DOHH2 (cell line): Measurements from ENCODE around the gene WWP2.

ENCODE experiments used
- H3F3A ChIP-seq: fragments of 200-600 bp; sonication (generic), shearing (Covaris generic); 2 replicates; pipeline ENCODE4 v1.6.0; 2016; ENCODE audit warnings: antibody characterized with exemption, mild to moderate bottlenecking; ENCODE audit not compliant: control insufficient read depth, insufficient read depth
- H3K27ac ChIP-seq: fragments of 200-600 bp; sonication (generic); 2 replicates; pipeline ENCODE4 v1.5.1; 2014; ENCODE audit warnings: low read depth, mild to moderate bottlenecking, low read length, moderate library complexity
- H3K27me3 ChIP-seq: fragments of 200-600 bp; sonication (generic); 2 replicates; pipeline ENCODE4 v1.6.1; 2014; ENCODE audit warnings: mild to moderate bottlenecking, low read length, mixed read lengths; ENCODE audit not compliant: control insufficient read depth
- H3K36me3 ChIP-seq: fragments of 200-600 bp; sonication (generic); 2 replicates; pipeline ENCODE4 v1.6.1; 2014; ENCODE audit warnings: mild to moderate bottlenecking, low read length, moderate library complexity, mixed read lengths; ENCODE audit not compliant: control insufficient read depth
- H3K4me1 ChIP-seq: fragments of 200-600 bp; sonication (generic); 2 replicates; pipeline ENCODE4 v1.6.1; 2014; ENCODE audit warnings: mild to moderate bottlenecking, low read length, mixed read lengths; ENCODE audit not compliant: control insufficient read depth
- H3K4me2 ChIP-seq: fragments of 200-600 bp; sonication (generic); 2 replicates; pipeline ENCODE4 v1.6.0; 2014; ENCODE audit warnings: mild to moderate bottlenecking, low read length, moderate library complexity
- H3K4me3 ChIP-seq: fragments of 200-600 bp; sonication (generic); 2 replicates; pipeline ENCODE4 v1.5.1; 2014; ENCODE audit warnings: mild to moderate bottlenecking, low read length, mixed read lengths
- H3K79me2 ChIP-seq: fragments of 200-600 bp; sonication (generic); 2 replicates; pipeline ENCODE4 v1.6.1; 2014; ENCODE audit warnings: mild to moderate bottlenecking, low read length, mixed read lengths; ENCODE audit not compliant: control insufficient read depth
- H3K9me2 ChIP-seq: fragments of 200-600 bp; sonication (generic); replicated peaks from 2 replicates; pipeline ENCODE4 v1.6.1; 2014; ENCODE audit warnings: mild to moderate bottlenecking, low read length, mixed read lengths; ENCODE audit not compliant: control insufficient read depth
- H3K9me3 ChIP-seq: fragments of 200-600 bp; sonication (generic); 2 replicates; pipeline ENCODE4 v1.6.1; 2014; ENCODE audit warnings: antibody characterized with exemption, low read length, mixed read lengths; ENCODE audit not compliant: control insufficient read depth, insufficient read depth
- H4K20me1 ChIP-seq: fragments of 200-600 bp; sonication (generic); 2 replicates; pipeline ENCODE4 v1.6.0; 2014; ENCODE audit warnings: low read depth, mild to moderate bottlenecking, antibody characterized with exemption, low read length, moderate library complexity; ENCODE audit not compliant: control insufficient read depth, insufficient read depth
- EZH2phosphoT487 ChIP-seq: fragments of 200-600 bp; sonication (generic); IDR thresholded peaks from 2 replicates; pipeline ENCODE4 v1.6.1; 2017; ENCODE audit warnings: borderline replicate concordance, mild to moderate bottlenecking, antibody characterized with exemption, low read length, moderate library complexity, mixed read lengths
- TF ChIP-seq, protein P1 (sequence below): fragments of 200-600 bp; sonication (generic); IDR thresholded peaks from one replicate; pipeline ENCODE4 v1.5.1; 2014; ENCODE audit warnings: antibody characterized with exemption, mild to moderate bottlenecking, low read depth, low read length; ENCODE audit not compliant: poor library complexity, severe bottlenecking

Gene WWP2

DNA sequence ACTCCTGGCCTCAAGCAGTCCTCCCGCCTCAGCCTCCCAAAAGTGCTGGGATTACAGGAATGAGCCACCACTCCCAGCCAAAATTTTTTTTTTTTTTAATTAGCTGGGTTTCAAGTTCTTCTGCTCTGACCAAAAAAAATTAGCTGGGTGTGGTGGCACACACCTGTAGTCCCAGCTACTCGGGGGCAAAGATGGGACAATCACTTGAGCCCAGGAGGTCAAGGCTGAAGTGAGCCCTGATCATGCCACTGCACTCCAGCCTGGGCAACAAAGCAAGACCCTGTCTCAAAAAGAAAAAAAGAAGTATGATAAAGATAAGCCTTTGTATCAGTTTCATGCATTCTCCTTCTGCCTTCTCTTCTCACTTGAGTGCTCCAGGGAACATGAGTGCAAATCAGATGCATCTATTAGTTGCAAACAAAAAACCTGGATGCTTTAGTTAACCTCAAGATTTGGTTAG lies 37.7 kb upstream of the WWP2 start:
- H3K9me3 ChIP-seq: no peaks in the 10 kb centered on the region
- no peaks in the 10 kb centered on the region for H3K9me2 ChIP-seq
- no peaks in the 10 kb centered on the region for H4K20me1 ChIP-seq
- no peak overlapping the region for H3K4me2 ChIP-seq
- TF ChIP-seq, protein P1, sequence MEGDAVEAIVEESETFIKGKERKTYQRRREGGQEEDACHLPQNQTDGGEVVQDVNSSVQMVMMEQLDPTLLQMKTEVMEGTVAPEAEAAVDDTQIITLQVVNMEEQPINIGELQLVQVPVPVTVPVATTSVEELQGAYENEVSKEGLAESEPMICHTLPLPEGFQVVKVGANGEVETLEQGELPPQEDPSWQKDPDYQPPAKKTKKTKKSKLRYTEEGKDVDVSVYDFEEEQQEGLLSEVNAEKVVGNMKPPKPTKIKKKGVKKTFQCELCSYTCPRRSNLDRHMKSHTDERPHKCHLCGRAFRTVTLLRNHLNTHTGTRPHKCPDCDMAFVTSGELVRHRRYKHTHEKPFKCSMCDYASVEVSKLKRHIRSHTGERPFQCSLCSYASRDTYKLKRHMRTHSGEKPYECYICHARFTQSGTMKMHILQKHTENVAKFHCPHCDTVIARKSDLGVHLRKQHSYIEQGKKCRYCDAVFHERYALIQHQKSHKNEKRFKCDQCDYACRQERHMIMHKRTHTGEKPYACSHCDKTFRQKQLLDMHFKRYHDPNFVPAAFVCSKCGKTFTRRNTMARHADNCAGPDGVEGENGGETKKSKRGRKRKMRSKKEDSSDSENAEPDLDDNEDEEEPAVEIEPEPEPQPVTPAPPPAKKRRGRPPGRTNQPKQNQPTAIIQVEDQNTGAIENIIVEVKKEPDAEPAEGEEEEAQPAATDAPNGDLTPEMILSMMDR: no peak
- TF ChIP-seq EZH2phosphoT487: no peak
- no peak overlapping the region for H3K4me3 ChIP-seq
- H3K4me1 ChIP-seq: peaks cover 21% of the 10 kb centered on the region
- H3F3A ChIP-seq: no peaks in the 10 kb centered on the region
- no peaks in the 10 kb centered on the region for H3K36me3 ChIP-seq
- H3K27ac ChIP-seq: no peak overlapping the region
- no peaks in the 10 kb centered on the region for H3K27me3 ChIP-seq
- H3K79me2 ChIP-seq: peaks cover 3% of the 10 kb centered on the region; the same call in 1 of the 2 replicates

DNA sequence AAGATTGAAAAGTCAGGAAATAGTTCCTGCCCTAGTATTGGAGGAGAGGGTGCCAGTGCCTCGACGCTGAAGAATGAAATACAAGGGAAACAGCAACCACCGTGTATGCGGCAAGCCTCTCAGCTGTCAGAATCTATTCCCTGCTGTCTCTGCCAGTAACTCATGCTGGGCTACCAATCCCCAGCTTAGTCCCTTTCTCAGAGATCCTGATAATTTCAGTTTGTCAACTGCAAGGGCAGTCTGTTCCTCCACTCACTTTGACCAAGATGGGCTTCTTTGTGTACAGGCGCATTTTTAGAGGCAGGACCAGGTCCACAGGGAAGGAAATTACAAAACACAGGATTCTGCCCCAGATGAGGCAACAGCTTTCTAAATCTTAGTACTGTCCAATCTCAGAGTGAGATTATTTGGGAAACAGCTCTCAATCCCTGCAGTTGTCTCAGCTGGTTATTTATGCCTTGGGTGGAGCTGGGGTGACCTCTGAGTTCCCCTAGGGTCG lies 37.1 kb upstream of the WWP2 start:
- TF ChIP-seq, protein P1: no peak
- TF ChIP-seq EZH2phosphoT487: no peak
- Histone ChIP-seq H3K9me3 (no peaks in the 10 kb centered on the region), H3K4me1 (peaks cover 21% of the 10 kb centered on the region), H3K27me3 (no peaks in the 10 kb centered on the region), H3K27ac (no peak overlapping the region), H3F3A (no peaks in the 10 kb centered on the region), H4K20me1 (no peaks in the 10 kb centered on the region), H3K4me2 (no peak overlapping the region), H3K36me3 (no peaks in the 10 kb centered on the region), H3K9me2 (no peaks in the 10 kb centered on the region), H3K79me2 (peaks cover 3% of the 10 kb centered on the region; the same call in 1 of the 2 replicates), H3K4me3 (no peak overlapping the region)

DNA sequence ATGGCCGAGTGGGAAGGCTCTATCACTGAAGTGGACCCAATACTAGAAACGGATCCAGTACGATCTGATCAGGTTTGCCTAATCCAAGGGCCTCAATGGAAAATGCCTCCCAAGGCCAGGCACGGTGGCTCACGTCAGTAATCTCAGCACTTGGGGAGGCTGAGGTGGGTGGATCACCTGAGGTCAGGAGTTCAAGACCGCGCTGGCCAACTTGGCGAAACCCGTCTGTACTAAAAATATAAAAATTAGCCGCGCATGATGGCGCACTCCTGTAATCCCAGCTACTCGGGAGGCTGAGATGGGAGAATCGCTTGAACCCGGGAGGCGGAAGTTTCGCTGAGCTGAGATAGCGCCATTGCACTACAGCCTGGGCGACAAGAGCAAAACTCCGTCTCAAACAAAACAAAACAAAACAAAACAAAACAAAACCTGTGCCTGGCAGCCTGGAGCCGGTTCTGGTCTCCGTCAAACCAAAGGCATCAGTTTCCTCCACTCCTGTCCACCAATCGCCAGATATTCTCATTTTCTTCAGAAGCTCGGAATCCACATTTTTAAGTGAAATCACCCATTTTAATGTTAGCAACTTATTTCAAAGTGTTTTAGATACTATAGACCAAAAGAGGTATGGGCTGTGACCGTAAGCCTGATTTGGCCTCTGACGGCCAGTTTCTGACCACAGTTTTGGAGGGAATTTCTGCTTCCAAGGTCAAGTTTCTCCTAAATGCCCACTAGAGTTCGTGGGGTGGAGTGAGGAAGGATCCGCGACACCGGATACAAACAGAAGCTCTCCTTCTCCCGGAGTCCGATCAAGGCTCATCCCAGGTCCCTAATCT lies 36.4 kb upstream of the WWP2 start:
- Histone ChIP-seq H3K36me3 (no peaks in the 10 kb centered on the region), H3K4me1 (peaks cover 21% of the 10 kb centered on the region), H3K79me2 (peaks cover 3% of the 10 kb centered on the region; the same call in 1 of the 2 replicates), H3K9me3 (no peaks in the 10 kb centered on the region), H3K27me3 (no peaks in the 10 kb centered on the region), H3F3A (no peaks in the 10 kb centered on the region), H3K4me3 (peak overlapping the region; percentile 77), H4K20me1 (no peaks in the 10 kb centered on the region), H3K9me2 (no peaks in the 10 kb centered on the region), H3K27ac (no peak overlapping the region), H3K4me2 (peak overlapping the region; percentile 71)
- TF ChIP-seq, protein P1: peak; percentile 25
- no peak for TF ChIP-seq EZH2phosphoT487
